ENCODE data around the gene AZI2. TPM values are rescaled to one million over a fixed set of nuclear protein-coding genes. Genes with fewer than 3 reads are reported as not detected.

Gene AZI2
- total and polyA plus RNA-seq, 9 of the 15 experiments (the other 6 are each of a cell fraction or from before 2014, with no cell fraction given), result 28.5 to 96.3 (median 70.2) TPM

GRCh38 chr3:28345690-28346089 lies 2.9 kb downstream of the AZI2 start:
- in situ Hi-C loops (cut with MboI) (no loop called here), intact Hi-C loops (cut with micrococcal nuclease) (no loop called here)
- no peak for FAIRE-seq
- Histone ChIP-seq H3K9ac (ENCODE audit: insufficient read depth in 1 of 2, low read depth in 2 of 2, low read length in 2 of 2) (0 out of 4 replicates have a peak overlapping the region, but pooled peaks of 1 of the 2 experiments have one; percentile 5), H3K27me3 (ENCODE audit: control insufficient read depth in 2 of 2, insufficient read depth in 2 of 2, low read length in 2 of 2) (no peaks in the 10 kb centered on the region), H3K9me1 (ENCODE audit: control insufficient read depth, insufficient read depth, low read length) (no peaks in the 10 kb centered on the region), H3K9me3 (replicated peaks; ENCODE audit: control insufficient read depth, insufficient read depth, low read depth, low read length) (no peaks in the 10 kb centered on the region), H3K4me3 (no peak overlapping the region), H3K4me2 (ENCODE audit: insufficient read depth, low read length) (peak overlapping the region; percentile 65; the same call in 1 of the 2 replicates), H3K79me2 (ENCODE audit: control insufficient read depth, insufficient read depth, low read length) (peaks cover 87% of the 10 kb centered on the region), H4K20me1 (replicated peaks; ENCODE audit: control insufficient read depth, insufficient read depth, low read length) (no peaks in the 10 kb centered on the region), H3K27ac (ENCODE audit: extremely low read depth, low read depth, low read length) (no peak overlapping the region), H3K36me3 (ENCODE audit: control insufficient read depth, insufficient read depth, low read length) (peaks cover 6% of the 10 kb centered on the region; the same call in 1 of the 3 replicates), H3K4me1 (replicated peaks in 1 of 2; ENCODE audit: control insufficient read depth in 2 of 2, insufficient read depth in 2 of 2, low read length in 2 of 2) (peaks cover 4 to 10% of the 10 kb centered on the region in 2 experiments; a peak in 3 of 5 replicates), H2AFZ (ENCODE audit: low read depth, low read length) (no peak overlapping the region)
- ChIA-PET CTCF (ENCODE audit: low intra/inter-chr PET ratio) (no interaction called here), POLR2A (no interaction called here)
- no TSS peak for BruUV-seq (replicated peaks)
- no peak for DNase-seq (ENCODE audit: extremely low read depth in 1 of 4, low spot score in 3 of 4)
- ATAC-seq, result no peak
- 93% methylated on average over 1 of the region's 1 CpG for WGBS (ENCODE audit: insufficient coverage, low coverage, missing lambda C conversion rate)
- TF ChIP-seq TAF7 (tag; IDR thresholded peaks at IDR 0.05) (no peak), CEBPB (tag; IDR thresholded peaks at IDR 0.05) (peak; percentile 64; the same call in 1 of the 2 replicates), DLX4 (CRISPR knock-in tag; IDR thresholded peaks at IDR 0.05) (no peak), CEBPG (CRISPR knock-in tag; IDR thresholded peaks at IDR 0.05) (no peak), CEBPG (tag; conservative IDR thresholded peaks at IDR 0.05 in 1 of 2, IDR thresholded peaks at IDR 0.05 in 1 of 2) (peak; percentile 68 to 83; a peak in 3 of 4 replicates), MNT (conservative IDR thresholded peaks at IDR 0.05) (no peak), FOXM1 (IDR thresholded peaks at IDR 0.05; ENCODE audit: low read depth) (no peak), FOXM1 (CRISPR knock-in tag; IDR thresholded peaks at IDR 0.05; ENCODE audit: low read depth) (no peak)
- TF ChIP-seq, protein P1, sequence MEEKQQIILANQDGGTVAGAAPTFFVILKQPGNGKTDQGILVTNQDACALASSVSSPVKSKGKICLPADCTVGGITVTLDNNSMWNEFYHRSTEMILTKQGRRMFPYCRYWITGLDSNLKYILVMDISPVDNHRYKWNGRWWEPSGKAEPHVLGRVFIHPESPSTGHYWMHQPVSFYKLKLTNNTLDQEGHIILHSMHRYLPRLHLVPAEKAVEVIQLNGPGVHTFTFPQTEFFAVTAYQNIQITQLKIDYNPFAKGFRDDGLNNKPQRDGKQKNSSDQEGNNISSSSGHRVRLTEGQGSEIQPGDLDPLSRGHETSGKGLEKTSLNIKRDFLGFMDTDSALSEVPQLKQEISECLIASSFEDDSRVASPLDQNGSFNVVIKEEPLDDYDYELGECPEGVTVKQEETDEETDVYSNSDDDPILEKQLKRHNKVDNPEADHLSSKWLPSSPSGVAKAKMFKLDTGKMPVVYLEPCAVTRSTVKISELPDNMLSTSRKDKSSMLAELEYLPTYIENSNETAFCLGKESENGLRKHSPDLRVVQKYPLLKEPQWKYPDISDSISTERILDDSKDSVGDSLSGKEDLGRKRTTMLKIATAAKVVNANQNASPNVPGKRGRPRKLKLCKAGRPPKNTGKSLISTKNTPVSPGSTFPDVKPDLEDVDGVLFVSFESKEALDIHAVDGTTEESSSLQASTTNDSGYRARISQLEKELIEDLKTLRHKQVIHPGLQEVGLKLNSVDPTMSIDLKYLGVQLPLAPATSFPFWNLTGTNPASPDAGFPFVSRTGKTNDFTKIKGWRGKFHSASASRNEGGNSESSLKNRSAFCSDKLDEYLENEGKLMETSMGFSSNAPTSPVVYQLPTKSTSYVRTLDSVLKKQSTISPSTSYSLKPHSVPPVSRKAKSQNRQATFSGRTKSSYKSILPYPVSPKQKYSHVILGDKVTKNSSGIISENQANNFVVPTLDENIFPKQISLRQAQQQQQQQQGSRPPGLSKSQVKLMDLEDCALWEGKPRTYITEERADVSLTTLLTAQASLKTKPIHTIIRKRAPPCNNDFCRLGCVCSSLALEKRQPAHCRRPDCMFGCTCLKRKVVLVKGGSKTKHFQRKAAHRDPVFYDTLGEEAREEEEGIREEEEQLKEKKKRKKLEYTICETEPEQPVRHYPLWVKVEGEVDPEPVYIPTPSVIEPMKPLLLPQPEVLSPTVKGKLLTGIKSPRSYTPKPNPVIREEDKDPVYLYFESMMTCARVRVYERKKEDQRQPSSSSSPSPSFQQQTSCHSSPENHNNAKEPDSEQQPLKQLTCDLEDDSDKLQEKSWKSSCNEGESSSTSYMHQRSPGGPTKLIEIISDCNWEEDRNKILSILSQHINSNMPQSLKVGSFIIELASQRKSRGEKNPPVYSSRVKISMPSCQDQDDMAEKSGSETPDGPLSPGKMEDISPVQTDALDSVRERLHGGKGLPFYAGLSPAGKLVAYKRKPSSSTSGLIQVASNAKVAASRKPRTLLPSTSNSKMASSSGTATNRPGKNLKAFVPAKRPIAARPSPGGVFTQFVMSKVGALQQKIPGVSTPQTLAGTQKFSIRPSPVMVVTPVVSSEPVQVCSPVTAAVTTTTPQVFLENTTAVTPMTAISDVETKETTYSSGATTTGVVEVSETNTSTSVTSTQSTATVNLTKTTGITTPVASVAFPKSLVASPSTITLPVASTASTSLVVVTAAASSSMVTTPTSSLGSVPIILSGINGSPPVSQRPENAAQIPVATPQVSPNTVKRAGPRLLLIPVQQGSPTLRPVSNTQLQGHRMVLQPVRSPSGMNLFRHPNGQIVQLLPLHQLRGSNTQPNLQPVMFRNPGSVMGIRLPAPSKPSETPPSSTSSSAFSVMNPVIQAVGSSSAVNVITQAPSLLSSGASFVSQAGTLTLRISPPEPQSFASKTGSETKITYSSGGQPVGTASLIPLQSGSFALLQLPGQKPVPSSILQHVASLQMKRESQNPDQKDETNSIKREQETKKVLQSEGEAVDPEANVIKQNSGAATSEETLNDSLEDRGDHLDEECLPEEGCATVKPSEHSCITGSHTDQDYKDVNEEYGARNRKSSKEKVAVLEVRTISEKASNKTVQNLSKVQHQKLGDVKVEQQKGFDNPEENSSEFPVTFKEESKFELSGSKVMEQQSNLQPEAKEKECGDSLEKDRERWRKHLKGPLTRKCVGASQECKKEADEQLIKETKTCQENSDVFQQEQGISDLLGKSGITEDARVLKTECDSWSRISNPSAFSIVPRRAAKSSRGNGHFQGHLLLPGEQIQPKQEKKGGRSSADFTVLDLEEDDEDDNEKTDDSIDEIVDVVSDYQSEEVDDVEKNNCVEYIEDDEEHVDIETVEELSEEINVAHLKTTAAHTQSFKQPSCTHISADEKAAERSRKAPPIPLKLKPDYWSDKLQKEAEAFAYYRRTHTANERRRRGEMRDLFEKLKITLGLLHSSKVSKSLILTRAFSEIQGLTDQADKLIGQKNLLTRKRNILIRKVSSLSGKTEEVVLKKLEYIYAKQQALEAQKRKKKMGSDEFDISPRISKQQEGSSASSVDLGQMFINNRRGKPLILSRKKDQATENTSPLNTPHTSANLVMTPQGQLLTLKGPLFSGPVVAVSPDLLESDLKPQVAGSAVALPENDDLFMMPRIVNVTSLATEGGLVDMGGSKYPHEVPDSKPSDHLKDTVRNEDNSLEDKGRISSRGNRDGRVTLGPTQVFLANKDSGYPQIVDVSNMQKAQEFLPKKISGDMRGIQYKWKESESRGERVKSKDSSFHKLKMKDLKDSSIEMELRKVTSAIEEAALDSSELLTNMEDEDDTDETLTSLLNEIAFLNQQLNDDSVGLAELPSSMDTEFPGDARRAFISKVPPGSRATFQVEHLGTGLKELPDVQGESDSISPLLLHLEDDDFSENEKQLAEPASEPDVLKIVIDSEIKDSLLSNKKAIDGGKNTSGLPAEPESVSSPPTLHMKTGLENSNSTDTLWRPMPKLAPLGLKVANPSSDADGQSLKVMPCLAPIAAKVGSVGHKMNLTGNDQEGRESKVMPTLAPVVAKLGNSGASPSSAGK (IDR thresholded peaks at IDR 0.05), result no peak

All from K562 (cell line).